GM18511 (cell line): ENCODE data around the gene TIMP2.
"Not testable (repeated sequence)": the region's sequence is repeated elsewhere in the genome, so short reads cannot be mapped to it uniquely, and the experiment has no call there.

ENCODE experiments used
- ATAC-seq: cut with Tn5 transposase; IDR thresholded peaks from one replicate; pipeline ENCODE4 v1.9.1; 2021; ENCODE audit warnings: mild to moderate bottlenecking, moderate library complexity; ENCODE audit not compliant: unreplicated experiment

TIMP2 gene

DNA sequence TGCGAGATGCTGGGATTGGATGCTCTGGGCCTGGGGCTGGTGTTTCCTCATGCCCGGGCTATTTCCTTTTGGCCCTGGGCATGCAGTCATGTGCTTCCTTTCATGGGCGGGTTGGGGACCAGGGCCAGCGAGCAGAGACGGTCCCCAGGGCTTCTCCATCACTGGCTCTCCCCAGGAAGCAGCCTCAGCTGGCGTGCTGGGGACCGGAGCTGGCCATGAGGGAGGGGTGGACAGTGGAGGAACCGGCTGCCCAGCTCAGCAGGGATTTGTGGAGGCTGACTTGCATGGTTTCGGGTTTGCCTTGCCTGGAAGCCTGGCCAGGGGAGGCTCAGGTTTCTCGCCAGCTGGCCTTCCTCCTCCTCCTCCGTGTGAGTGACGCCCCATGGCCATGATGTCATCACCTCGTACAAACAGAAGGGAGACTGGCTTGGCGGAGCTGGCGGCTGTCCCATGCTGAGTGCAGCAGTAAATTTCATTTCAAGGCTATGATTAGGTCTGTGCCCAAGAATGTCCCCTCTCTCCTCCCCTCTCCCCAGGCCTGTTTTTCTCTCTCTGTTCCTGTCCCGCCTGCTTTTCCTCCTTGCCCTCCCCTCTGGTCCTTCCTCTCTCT, 8.9 kb upstream of the TIMP2 start:
- ATAC-seq, result no peak

GRCh38 chr17:78933025-78933958, 8.1 kb upstream of the TIMP2 start:
- ATAC-seq, result no peak

GRCh38 chr17:78929908-78930775, 5.0 kb upstream of the TIMP2 start:
- no peak for ATAC-seq

DNA sequence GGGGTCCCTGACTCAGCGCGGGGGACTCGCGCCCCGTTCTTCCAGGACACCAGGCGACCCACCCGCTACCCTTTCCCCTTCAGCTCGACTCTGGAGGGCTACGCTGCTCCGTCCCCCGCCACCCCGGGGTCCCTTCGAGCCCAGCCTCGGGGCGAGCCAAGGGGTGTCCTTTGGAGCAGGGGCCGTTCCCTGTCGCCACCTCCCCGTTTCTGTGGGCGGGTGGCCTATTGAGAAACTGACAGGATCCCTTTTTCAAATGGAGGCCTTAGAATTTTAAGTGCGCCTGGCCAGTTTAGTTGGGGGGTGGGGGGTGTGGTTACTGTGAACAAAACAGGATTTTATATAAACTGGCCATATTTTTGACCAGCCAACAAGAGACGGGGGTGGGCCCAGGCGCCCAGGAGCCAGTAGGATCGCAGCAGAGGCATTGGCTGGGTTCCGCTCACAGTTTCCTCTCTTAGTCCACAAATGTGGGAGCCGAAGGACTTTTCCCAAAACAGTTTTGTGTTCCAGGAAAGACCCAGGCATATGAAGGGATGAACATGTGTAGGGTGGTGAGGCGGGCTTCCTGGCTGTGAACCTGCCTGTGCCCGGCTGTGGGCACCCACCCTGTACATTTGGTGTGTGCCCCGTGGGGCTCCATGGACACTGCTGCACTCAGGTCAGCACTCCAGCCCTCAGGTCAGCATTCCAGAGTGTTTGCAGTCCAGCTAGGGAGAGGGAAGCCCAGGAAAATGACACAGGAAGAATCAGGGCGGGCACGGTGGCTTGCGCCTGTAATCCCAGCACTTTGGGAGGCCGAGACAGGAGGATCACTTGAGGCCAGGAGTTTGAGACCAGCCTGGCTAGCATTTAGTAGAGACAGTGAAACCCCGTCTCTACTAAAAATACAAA, 722 bp upstream of the TIMP2 start:
- no peak for ATAC-seq

DNA sequence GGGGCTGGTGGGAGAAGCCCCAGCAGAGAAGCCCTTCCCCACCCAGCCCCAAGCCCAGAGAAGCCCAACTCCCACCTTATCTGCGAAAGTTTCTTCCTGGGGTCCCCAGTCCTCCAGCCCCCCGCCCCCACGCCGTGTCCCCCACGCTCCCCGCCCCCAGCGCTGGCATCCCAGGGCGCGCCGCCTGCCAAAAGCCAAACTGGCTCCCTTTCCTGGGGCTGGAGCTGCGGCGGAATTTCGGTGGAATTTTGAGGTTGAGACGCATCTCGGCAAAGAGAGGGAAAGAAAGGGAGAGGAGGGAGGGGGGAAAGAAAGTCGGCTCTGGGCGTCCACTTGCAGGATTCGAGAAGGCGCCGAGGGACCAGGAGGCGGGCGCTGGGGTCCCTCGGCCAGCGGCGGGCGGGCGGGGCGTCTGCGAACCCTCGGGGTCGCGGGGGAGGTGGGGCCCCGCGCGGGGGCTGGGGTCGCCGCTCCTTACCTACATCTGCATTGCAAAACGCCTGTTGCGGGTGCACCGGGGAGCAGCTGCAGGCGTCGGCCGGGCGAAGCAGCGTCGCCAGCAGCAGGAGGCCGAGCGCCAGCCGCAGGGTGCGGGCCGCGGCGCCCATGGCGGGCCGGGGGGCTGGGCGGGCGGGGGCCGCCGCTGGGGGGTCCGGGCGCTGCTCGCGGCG, 571 bp downstream of the TIMP2 start:
- no peak for ATAC-seq

- no peak for ATAC-seq
Measured at GRCh38 chr17:78923660-78924453, 1.3 kb downstream of the TIMP2 start.

- ATAC-seq, result no peak
Measured at GRCh38 chr17:78922816-78923498, 2.2 kb downstream of the TIMP2 start.

- no peak for ATAC-seq
Measured at GRCh38 chr17:78921437-78921971, 3.7 kb downstream of the TIMP2 start.

GRCh38 chr17:78920528-78920927, 4.7 kb downstream of the TIMP2 start:
- no peak for ATAC-seq

GRCh38 chr17:78919861-78920450, 5.2 kb downstream of the TIMP2 start:
- ATAC-seq, result no peak

GRCh38 chr17:78918979-78919378, 6.2 kb downstream of the TIMP2 start:
- ATAC-seq, result no peak

DNA sequence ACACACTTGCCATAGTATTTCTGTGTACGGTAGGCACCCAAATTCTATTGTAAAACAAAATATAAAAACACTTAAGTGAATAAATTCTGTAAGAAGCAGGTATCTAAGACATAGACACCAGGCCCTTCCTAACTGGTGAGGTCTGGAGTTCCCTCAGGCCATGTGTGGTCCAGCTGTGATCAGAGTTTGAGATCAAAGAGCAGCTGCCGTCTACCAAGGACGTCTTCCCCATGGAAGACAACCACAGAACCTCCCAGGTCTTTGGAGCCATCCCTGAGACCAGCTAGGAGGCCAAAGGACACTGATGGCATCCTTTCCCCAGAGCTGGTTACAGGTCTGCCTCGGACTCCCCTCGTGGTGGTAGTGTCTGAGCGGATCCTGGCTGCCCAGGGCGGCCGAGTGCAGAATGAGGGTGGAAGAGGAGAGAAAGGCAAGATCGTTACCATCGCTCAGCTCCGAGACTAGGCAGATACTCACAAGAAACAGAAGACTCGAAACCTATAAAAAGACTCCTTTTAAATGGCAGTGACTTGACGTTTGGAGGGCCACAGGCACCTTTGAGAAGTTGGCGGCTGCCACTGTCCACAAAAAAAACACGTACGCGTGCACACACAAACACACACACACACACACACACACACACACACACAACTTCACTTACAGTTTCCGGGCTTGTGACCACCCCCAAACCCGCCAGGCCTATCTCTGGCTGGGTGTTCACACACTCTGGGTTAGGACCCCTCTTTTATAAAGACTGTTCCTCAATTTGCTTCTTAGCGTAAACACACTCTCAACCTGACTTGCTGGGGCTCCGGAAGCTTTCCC, 7.5 kb downstream of the TIMP2 start:
- ATAC-seq, result no peak

DNA sequence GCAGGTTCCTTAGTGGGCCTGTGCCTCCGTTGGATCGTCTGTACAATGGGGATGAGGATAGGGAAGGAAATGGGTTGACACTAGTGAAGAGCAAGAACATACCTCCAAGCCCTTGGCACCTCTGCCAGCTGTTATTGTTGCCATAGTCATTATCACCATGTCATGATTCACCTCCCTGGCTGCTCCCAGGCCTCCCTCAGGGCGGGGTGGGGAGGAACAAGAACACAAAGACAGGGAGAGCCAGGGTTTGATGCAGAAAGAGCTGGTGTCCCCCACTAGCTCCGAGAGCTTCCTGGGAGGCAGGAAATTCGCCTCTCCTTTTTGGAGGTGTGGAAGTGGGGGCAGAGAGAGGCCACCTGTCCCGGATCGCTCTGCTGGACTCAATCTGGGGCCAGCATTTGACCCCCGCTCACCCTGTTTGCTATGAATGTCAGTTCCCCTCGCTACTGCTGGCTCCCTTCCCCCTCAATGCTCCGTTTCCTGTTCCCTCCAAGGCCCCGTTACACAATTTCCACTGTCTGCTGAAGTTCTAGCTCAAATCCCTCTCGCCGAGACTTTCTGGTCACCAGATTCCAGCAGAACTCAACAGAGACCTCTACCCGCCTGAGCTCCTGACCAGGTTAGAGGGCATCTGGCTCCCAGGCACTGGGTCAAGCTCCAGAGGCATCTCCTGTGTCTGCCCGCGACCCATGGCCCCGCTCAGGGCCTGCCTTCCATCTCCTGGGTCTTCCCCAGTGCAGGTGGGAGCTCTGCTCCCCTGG, 9.1 kb downstream of the TIMP2 start:
- no peak for ATAC-seq

DNA sequence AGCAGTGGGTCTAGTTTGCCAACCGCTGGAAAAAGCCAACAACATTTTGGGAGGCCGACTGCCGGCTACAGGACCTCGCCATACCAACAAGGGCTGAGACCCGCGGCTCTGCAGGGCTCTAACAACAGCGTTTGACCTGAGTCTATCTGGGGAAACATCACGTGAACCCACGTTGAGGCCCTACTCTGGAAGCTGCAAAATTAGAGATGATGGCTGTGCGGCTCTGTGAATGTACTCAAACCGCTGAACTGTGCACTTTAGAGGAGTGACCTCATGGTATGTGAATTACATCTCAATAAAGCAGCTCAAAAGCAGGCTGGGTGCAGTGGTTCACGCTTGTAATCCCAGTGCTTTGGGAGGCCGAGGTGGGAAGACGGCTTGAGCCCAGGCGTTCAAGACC, 12.1 kb downstream of the TIMP2 start:
- ATAC-seq, result no peak

DNA sequence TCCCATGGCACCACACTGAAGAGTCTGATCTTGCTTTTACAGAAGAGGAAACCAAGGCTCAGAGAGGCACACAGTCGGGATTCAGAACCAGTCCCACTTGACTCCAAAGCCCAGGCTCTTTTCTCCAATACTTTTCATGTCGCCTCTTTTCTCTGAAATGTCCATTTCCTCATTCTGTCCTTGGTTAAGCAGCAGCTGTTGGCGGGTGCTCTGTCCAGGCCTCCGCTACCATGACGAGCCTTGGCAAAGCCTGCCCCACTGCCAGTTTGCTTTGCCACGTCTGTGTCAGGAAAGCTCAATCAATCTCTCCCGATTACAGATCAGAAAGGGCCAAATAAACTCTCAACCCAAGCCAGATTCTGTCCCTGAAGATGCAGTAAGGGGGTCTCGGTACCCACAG, 13.1 kb downstream of the TIMP2 start:
- no peak for ATAC-seq

GRCh38 chr17:78911543-78911942, 13.6 kb downstream of the TIMP2 start:
- ATAC-seq, result not testable (repeated sequence)
